A549 treated with dexamethasone at 1 μM for 4 hours (cell line): Measurements from ENCODE around the gene KRTAP9-2. TPM values are rescaled to one million over a fixed set of nuclear protein-coding genes. Genes with fewer than 3 reads are reported as not detected.

Source experiments
- total RNA-seq: library from RNA; stranded (reverse); fragments of 200-300 nt; extraction: Qiagen RNA extraction; gene quantifications from 5 replicates; pipeline ENCODE4 v1.2.3, GENCODE V29; 2022

Gene KRTAP9-2, protein sequence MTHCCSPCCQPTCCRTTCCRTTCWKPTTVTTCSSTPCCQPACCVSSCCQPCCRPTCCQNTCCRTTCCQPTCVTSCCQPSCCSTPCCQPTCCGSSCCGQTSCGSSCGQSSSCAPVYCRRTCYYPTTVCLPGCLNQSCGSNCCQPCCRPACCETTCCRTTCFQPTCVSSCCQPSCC
- not detected in 5 replicates for total RNA-seq

DNA sequence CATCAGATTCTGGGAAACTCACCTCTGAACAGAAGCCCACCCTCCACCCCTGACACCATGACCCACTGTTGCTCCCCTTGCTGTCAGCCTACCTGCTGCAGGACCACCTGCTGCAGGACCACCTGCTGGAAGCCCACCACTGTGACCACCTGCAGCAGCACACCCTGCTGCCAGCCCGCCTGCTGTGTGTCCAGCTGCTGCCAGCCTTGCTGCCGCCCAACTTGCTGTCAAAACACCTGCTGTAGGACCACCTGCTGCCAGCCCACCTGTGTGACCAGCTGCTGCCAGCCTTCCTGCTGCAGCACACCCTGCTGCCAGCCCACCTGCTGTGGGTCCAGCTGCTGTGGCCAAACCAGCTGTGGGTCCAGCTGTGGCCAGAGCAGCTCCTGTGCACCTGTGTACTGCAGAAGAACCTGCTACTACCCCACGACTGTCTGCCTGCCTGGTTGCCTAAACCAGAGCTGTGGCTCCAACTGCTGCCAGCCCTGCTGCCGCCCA, at the start of gene KRTAP9-2:
Gene KRTAP9-2, plus strand, starts transcription at position 51 of the 498 bp plus-strand sequence. Its CDS starts 7 bp downstream, at position 58.

DNA sequence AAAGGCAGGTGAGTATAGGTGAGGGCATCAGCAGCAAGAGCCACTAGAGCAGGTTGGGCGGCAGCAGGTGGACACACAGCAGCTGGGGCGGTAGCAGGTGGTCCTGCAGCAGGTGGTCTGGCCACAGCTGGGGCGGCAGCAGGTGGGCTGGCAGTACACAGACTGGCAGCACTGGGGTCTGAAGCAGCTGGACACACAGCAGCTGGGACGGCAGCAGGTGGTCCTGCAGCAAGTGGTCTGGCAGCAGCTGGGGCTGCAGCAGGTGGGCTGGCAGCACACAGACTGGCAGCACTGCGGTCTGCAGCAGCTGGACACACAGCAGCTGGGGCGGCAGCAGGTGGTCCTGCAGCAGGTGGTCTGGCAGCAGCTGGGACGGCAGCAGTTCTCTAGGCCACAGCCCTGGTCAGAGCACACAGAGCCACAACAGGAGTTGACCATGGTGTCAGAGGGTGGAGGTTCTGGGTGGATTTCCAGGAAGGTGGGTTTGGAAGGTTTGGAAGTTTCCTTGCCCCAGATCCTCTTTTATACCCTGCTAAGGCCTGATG, 48.6 kb upstream of the KRTAP9-2 start, which contains the start of gene KRTAP4-2:
Gene KRTAP4-2, minus strand, starts transcription at position 495 of the 545 bp plus-strand sequence. Its CDS starts 57 bp downstream, at position 438.

DNA sequence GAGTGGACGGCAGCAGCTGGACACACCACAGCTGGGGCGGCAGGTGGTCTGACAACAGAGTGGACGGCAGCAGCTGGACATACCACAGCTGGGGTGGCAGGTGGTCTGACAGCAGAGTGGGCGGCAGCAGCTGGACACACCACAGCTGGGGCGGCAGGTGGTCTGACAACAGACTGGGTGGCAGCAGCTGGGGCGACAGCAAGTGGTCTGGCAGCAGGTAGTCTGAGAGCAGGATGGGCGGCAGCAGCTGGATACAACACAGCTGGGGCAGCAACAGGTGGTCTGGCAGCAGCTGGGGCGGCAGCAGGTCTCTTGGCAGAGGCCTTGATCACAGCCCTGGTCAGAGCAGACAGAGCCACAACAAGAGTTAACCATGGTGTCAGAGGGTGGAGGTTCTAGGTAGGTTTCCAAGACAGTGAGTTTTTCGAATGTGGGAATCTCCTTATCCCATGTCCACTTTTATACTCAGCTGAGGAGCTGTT, 41.9 kb upstream of the KRTAP9-2 start, which contains the start of gene KRTAP4-1:
Gene KRTAP4-1, minus strand, starts transcription at position 432 of the 482 bp plus-strand sequence. Its CDS starts 57 bp downstream, at position 375.

DNA sequence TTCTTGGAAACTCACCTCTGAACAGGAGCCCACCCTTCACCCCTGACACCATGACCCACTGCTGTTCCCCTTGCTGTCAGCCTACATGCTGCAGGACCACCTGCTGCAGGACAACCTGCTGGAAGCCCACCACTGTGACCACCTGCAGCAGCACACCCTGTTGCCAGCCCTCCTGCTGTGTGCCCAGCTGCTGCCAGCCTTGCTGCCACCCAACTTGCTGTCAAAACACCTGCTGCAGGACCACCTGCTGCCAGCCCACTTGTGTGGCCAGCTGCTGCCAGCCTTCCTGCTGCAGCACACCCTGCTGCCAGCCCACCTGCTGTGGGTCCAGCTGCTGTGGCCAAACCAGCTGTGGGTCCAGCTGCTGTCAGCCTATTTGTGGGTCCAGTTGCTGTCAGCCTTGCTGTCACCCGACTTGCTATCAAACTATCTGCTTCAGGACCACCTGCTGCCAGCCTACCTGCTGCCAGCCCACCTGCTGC, 36.6 kb upstream of the KRTAP9-2 start, which contains the start of gene KRTAP9-1:
Gene KRTAP9-1, plus strand, starts transcription at position 51 of the 482 bp plus-strand sequence. Its CDS starts 0 bp downstream, at position 51.

DNA sequence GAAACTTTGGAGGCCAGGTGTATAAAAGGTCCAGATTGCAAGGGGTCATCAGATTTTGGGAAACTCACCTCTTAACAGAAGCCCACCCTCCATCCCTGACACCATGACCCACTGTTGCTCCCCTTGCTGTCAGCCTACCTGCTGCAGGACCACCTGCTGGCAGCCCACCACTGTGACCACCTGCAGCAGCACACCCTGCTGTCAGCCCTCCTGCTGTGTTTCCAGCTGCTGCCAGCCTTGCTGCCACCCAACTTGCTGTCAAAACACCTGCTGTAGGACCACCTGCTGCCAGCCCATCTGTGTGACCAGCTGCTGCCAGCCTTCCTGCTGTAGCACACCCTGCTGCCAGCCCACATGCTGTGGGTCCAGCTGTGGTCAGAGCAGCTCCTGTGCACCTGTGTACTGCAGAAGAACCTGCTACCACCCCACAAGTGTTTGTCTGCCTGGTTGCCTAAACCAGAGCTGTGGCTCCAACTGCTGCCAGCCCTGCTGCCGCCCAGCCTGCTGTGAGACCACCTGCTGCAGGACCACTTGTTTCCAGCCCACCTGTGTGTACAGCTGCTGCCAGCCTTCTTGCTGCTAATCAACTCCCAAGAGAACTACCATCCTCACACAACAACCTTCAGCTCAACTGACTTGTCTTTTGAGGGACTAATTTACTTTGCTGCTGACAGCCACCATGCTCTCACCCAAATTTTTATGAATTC, 6.1 kb downstream of the KRTAP9-2 start, which contains the start of gene KRTAP9-3:
Gene KRTAP9-3, plus strand, starts transcription at position 51 of the 707 bp plus-strand sequence. Its CDS starts 53 bp downstream, at position 104.

DNA sequence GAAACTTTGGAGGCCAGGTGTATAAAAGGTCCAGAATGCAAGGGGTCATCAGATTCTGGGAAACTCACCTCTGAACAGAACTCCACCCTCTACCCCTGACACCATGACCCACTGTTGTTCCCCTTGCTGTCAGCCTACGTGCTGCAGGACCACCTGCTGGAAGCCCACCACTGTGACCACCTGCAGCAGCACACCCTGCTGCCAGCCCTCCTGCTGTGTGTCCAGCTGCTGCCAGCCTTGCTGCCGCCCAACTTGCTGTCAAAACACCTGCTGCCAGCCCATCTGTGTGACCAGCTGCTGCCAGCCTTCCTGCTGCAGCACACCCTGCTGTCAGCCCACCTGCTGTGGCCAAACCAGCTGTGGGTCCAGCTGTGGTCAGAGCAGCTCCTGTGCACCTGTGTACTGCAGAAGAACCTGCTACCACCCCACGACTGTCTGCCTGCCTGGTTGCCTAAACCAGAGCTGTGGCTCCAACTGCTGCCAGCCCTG, 11.5 kb downstream of the KRTAP9-2 start, which contains the start of gene KRTAP9-8:
Gene KRTAP9-8, plus strand, starts transcription at position 51 of the 489 bp plus-strand sequence. Its CDS starts 53 bp downstream, at position 104.

DNA sequence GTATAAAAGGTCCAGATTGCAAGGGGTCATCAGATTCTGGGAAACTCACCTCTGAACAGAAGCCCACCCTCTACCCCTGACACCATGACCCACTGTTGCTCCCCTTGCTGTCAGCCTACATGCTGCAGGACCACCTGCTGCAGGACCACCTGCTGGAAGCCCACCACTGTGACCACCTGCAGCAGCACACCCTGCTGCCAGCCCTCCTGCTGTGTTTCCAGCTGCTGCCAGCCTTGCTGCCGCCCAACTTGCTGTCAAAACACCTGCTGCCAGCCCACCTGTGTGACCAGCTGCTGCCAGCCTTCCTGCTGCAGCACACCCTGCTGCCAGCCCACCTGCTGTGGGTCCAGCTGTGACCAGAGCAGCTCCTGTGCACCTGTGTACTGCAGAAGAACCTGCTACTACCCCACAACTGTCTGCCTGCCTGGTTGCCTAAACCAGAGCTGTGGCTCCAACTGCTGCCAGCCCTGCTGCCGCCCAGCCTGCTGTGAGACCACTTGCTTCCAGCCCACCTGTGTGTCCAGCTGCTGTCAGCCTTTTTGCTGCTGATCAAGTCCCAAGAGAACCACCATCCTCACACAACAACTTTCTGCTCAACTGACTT, 23.3 kb downstream of the KRTAP9-2 start, which contains the start of gene KRTAP9-4:
Gene KRTAP9-4, plus strand, starts transcription at position 51 of the 604 bp plus-strand sequence. Its CDS starts 34 bp downstream, at position 85.

DNA sequence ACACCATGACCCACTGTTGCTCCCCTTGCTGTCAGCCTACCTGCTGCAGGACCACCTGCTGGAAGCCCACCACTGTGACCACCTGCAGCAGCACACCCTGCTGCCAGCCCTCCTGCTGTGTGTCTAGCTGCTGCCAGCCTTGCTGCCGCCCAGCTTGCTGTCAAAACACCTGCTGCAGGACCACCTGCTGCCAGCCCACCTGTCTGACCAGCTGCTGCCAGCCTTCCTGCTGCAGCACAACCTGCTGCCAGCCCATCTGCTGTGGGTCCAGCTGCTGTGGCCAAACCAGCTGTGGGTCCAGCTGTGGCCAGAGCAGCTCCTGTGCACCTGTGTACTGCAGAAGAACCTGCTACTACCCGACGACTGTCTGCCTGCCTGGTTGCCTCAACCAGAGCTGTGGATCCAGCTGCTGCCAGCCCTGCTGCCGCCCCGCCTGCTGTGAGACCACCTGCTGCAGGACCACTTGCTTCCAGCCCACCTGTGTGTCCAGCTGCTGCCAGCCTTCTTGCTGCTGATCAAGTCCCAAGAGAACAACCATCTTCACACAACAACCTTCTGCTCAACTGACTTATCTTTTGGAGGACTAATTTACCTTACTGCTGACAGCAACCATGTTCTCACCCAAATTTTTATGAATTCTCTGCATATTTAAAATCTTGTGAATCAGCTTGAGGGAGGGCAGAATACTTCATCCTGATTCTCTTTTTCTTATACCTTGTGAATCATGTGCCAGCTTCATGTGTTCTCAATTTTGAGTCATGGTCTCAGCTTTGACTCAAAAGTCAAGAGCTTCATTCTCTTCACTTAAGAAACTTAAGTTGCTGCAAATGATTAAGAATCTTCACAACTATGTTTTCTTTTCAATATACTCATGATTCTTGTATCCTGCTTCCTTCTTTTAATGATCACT, 29.2 kb downstream of the KRTAP9-2 start, which contains the start of gene KRTAP9-9:
Gene KRTAP9-9, plus strand, starts transcription at position 4 of the 910 bp plus-strand sequence.

DNA sequence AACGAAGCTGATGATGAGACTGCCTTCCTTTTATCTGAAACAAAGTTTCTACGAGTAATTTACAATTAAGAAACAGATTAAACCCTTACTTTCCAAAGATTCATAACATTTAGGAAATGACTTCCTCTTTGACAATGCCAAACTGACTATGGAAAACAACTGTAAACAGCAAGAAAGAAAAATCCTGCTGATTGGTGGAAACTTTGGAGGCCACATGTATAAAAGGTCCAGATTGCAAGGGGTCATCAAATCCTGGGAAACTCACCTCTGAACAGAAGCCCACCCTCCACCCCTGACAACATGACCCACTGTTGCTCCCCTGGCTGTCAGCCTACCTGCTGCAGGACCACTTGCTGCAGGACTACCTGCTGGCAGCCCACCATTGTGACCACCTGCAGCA, 38.6 kb downstream of the KRTAP9-2 start, which contains the start of gene KRTAP9-6:
Gene KRTAP9-6, plus strand, starts transcription at position 301 of the 400 bp plus-strand sequence. Its CDS starts 0 bp downstream, at position 301.

DNA sequence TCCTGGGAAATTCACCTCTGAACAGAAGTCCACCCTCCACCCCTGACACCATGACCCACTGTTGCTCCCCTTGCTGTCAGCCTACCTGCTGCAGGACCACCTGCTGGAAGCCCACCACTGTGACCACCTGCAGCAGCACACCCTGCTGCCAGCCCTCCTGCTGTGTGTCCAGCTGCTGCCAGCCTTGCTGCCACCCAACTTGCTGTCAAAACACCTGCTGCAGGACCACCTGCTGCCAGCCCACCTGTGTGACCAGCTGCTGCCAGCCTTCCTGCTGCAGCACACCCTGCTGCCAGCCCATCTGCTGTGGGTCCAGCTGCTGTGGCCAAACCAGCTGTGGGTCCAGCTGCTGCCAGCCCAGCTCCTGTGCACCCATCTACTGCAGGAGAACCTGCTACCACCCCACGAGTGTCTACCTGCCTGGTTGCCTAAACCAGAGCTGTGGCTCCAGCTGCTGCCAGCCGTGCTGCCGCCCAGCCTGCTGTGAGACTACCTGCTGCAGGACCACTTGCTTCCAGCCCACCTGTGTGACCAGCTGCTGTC, 49.3 kb downstream of the KRTAP9-2 start, which contains the start of gene KRTAP9-7:
Gene KRTAP9-7, plus strand, starts transcription at position 51 of the 543 bp plus-strand sequence. Its CDS starts 0 bp downstream, at position 51.

Other genes with a start within 250 kb of the KRTAP9-2 start
- gene KRT40, start 242.3 kb upstream of the KRTAP9-2 start, total RNA-seq, result not detected in 5 replicates
- not detected in 5 replicates for gene KRTAP3-3, start 232.5 kb upstream of the KRTAP9-2 start, total RNA-seq
- gene KRTAP3-2, start 226.7 kb upstream of the KRTAP9-2 start, total RNA-seq, result 0.16 to 0.41 TPM (median 0.28 TPM) in 4 of 5 replicates, not detected in the other
- not detected in 5 replicates for gene KRTAP3-1, start 217.5 kb upstream of the KRTAP9-2 start, total RNA-seq
- gene KRTAP1-5, start 199.4 kb upstream of the KRTAP9-2 start, total RNA-seq, result not detected in 5 replicates
- gene KRTAP1-4, start 196.5 kb upstream of the KRTAP9-2 start, total RNA-seq, result not detected in 5 replicates
- not detected in 5 replicates for gene KRTAP1-3, start 191.8 kb upstream of the KRTAP9-2 start, total RNA-seq
- not detected in 5 replicates for gene KRTAP1-1, start 185.2 kb upstream of the KRTAP9-2 start, total RNA-seq
- not detected in 5 replicates for gene KRTAP2-1, start 179.3 kb upstream of the KRTAP9-2 start, total RNA-seq
- gene KRTAP2-2, start 171.4 kb upstream of the KRTAP9-2 start, total RNA-seq, result not detected in 5 replicates
- 0.18 TPM in 1 of 5 replicates, not detected in the others for gene KRTAP2-3, start 166.5 kb upstream of the KRTAP9-2 start, total RNA-seq
- gene KRTAP2-4, start 160.8 kb upstream of the KRTAP9-2 start, total RNA-seq, result not detected in 5 replicates
- not detected in 5 replicates for gene KRTAP4-7, start 142.5 kb upstream of the KRTAP9-2 start, total RNA-seq
- gene KRTAP4-8, start 128.5 kb upstream of the KRTAP9-2 start, total RNA-seq, result not detected in 5 replicates
- gene KRTAP4-16, start 124.4 kb upstream of the KRTAP9-2 start, total RNA-seq, result not detected in 5 replicates
- not detected in 5 replicates for gene KRTAP4-9, start 121.3 kb upstream of the KRTAP9-2 start, total RNA-seq
- not detected in 5 replicates for gene KRTAP4-11, start 108.3 kb upstream of the KRTAP9-2 start, total RNA-seq
- not detected in 5 replicates for gene KRTAP4-12, start 102.5 kb upstream of the KRTAP9-2 start, total RNA-seq
- gene KRTAP4-6, start 86.1 kb upstream of the KRTAP9-2 start, total RNA-seq, result not detected in 5 replicates
- not detected in 5 replicates for gene KRTAP4-5, start 76.8 kb upstream of the KRTAP9-2 start, total RNA-seq
- not detected in 5 replicates for gene KRTAP4-4, start 65.9 kb upstream of the KRTAP9-2 start, total RNA-seq
- not detected in 5 replicates for gene KRTAP4-3, start 58.4 kb upstream of the KRTAP9-2 start, total RNA-seq
- not detected in 5 replicates for gene KRTAP4-2, start 48.4 kb upstream of the KRTAP9-2 start, total RNA-seq
- 0.14 to 0.25 TPM (median 0.24 TPM) in 3 of 5 replicates, not detected in the others for gene KRTAP4-1, start 41.7 kb upstream of the KRTAP9-2 start, total RNA-seq
- gene KRTAP9-1, start 36.8 kb upstream of the KRTAP9-2 start, total RNA-seq, result not detected in 5 replicates
- not detected in 5 replicates for gene KRTAP9-3, start 5.8 kb downstream of the KRTAP9-2 start, total RNA-seq
- gene KRTAP9-8, start 11.4 kb downstream of the KRTAP9-2 start, total RNA-seq, result not detected in 5 replicates
- gene KRTAP9-4, start 23.0 kb downstream of the KRTAP9-2 start, total RNA-seq, result not detected in 5 replicates
- gene KRTAP9-9, start 28.7 kb downstream of the KRTAP9-2 start, total RNA-seq, result not detected in 5 replicates
- not detected in 5 replicates for gene KRTAP9-6, start 38.7 kb downstream of the KRTAP9-2 start, total RNA-seq
- not detected in 5 replicates for gene KRTAP9-7, start 49.0 kb downstream of the KRTAP9-2 start, total RNA-seq
- not detected in 5 replicates for gene KRTAP29-1, start 76.2 kb downstream of the KRTAP9-2 start, total RNA-seq
- gene KRTAP16-1, start 82.7 kb downstream of the KRTAP9-2 start, total RNA-seq, result not detected in 5 replicates
- gene KRTAP17-1, start 89.1 kb downstream of the KRTAP9-2 start, total RNA-seq, result not detected in 5 replicates
- not detected in 5 replicates for gene KRT33A, start 124.2 kb downstream of the KRTAP9-2 start, total RNA-seq
- not detected in 5 replicates for gene KRT33B, start 143.2 kb downstream of the KRTAP9-2 start, total RNA-seq
- 0.18 to 0.53 TPM (median 0.21 TPM) in 5 replicates for gene KRT34, start 155.7 kb downstream of the KRTAP9-2 start, total RNA-seq
- 0.05 TPM in 1 of 5 replicates, not detected in the others for gene KRT31, start 171.0 kb downstream of the KRTAP9-2 start, total RNA-seq
- not detected in 5 replicates for gene KRT37, start 197.9 kb downstream of the KRTAP9-2 start, total RNA-seq
- not detected in 5 replicates for gene KRT38, start 214.3 kb downstream of the KRTAP9-2 start, total RNA-seq
- 0.05 to 0.07 TPM (median 0.06 TPM) in 3 of 5 replicates, not detected in the others for gene KRT32, start 240.7 kb downstream of the KRTAP9-2 start, total RNA-seq